OCI-LY1 (cell line): ENCODE data around the gene SLC25A26.
"Not testable (repeated sequence)": the region's sequence is repeated elsewhere in the genome, so short reads cannot be mapped to it uniquely, and the experiment has no call there.

Experiments used
- CTCF ChIP-seq: fragments of 200-600 bp; sonication (generic), shearing (Covaris generic); IDR thresholded peaks from 2 replicates; pipeline ENCODE4 v1.5.1; 2017; ENCODE audit warnings: mild to moderate bottlenecking, antibody characterized with exemption, low read length, moderate library complexity, mixed read lengths
- EZH2 ChIP-seq: fragments of 200-600 bp; sonication (generic), shearing (Covaris generic); IDR thresholded peaks from 2 replicates; pipeline ENCODE4 v1.8.0; 2017; ENCODE audit warnings: borderline replicate concordance, mixed run types, mild to moderate bottlenecking, antibody characterized with exemption, low read length, moderate library complexity, mixed read lengths

DNA sequence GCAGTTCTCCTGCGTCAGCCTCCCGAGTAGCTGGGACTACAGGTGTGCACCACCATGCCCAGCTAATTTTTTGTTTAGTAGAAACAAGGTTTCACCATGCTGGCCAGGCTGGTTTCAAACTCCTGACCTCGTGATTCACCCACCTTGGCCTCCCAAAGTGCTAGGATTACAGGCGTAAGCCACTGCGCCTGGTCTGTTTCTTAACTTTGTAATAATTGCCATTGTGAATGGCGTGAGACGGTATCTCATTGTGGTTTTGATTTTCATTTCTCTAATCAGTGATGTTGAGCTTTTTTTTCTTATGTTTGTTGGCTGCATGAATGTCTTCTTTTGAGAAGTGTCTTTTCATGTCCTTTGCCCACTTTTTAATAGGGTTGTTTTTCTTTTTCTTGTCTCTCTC is 85.3 kb downstream of the SLC25A26 start:
- not testable (repeated sequence) for TF ChIP-seq EZH2, CTCF
